Neutrophil (primary cell): ENCODE data around the gene SAP25.

Experiments
- H3K27ac ChIP-seq: fragments of 200-600 bp; sonication (generic); 2 replicates; pipeline ENCODE4 v1.5.1; 2016; ENCODE audit warnings: mild to moderate bottlenecking, moderate library complexity
- H3K27me3 ChIP-seq: fragments of 200-600 bp; sonication (generic); 2 replicates; pipeline ENCODE4 v1.6.0; 2016; ENCODE audit warnings: mild to moderate bottlenecking
- H3K36me3 ChIP-seq: fragments of 200-600 bp; sonication (generic); 2 replicates; pipeline ENCODE4 v1.5.1; 2017
- H3K4me1 ChIP-seq, 2 experiments: fragments of 200-600 bp in 1 of 2; sonication (generic) in 1 of 2; 1 replicate in 1 of 2; 2 replicates in 1 of 2; pipeline versions ENCODE4 v1.5.1 to v1.6.1; 2013 to 2016; ENCODE audit warnings: low read depth in 1 of 2, low read length in 1 of 2, mild to moderate bottlenecking in 1 of 2, moderate library complexity in 1 of 2; ENCODE audit not compliant: control insufficient read depth in 1 of 2, insufficient read depth in 1 of 2
- H3K4me3 ChIP-seq, 2 experiments: fragments of 200-600 bp in 1 of 2; sonication (generic) in 1 of 2; 1 replicate in 1 of 2; 2 replicates in 1 of 2; pipeline ENCODE4 v1.5.1; 2013 to 2016; ENCODE audit warnings: low read depth in 1 of 2, low read length in 1 of 2, mild to moderate bottlenecking in 1 of 2, moderate library complexity in 1 of 2
- H3K9me3 ChIP-seq: fragments of 200-600 bp; sonication (generic); 2 replicates; pipeline ENCODE4 v1.5.1; 2016
- CTCF ChIP-seq: fragments of 200-600 bp; sonication (generic); IDR thresholded peaks from 2 replicates; pipeline ENCODE4 v1.5.1; 2016; ENCODE audit warnings: antibody characterized with exemption

SAP25 gene

GRCh38 chr7:100575746-100576383, 2.2 kb upstream of the SAP25 start:
- H3K27ac ChIP-seq: no peak overlapping the region
- peaks cover 99% of the 10 kb centered on the region for H3K36me3 ChIP-seq
- H3K27me3 ChIP-seq: peaks cover 25% of the 10 kb centered on the region
- TF ChIP-seq CTCF: no peak
- peaks cover 10 to 14% of the 10 kb centered on the region in 2 experiments for H3K4me1 ChIP-seq
- H3K9me3 ChIP-seq: no peaks in the 10 kb centered on the region
- no peak overlapping the region for H3K4me3 ChIP-seq

GRCh38 chr7:100575206-100575631, 1.5 kb upstream of the SAP25 start:
- Histone ChIP-seq H3K36me3 (peaks cover 92% of the 10 kb centered on the region), H3K4me1 (peaks cover 9 to 18% of the 10 kb centered on the region in 2 experiments), H3K27ac (no peak overlapping the region), H3K27me3 (peaks cover 31% of the 10 kb centered on the region), H3K9me3 (no peaks in the 10 kb centered on the region), H3K4me3 (no peak overlapping the region)
- TF ChIP-seq CTCF: no peak

GRCh38 chr7:100574362-100575205, 884 bp upstream of the SAP25 start:
- peaks cover 86% of the 10 kb centered on the region for H3K36me3 ChIP-seq
- H3K4me3 ChIP-seq: no peak overlapping the region
- no peaks in the 10 kb centered on the region for H3K9me3 ChIP-seq
- H3K27me3 ChIP-seq: peaks cover 38% of the 10 kb centered on the region
- peaks cover 12 to 23% of the 10 kb centered on the region in 2 experiments for H3K4me1 ChIP-seq
- no peak overlapping the region for H3K27ac ChIP-seq
- TF ChIP-seq CTCF: no peak

- no peak overlapping the region for H3K4me3 ChIP-seq
- H3K27me3 ChIP-seq: peaks cover 53% of the 10 kb centered on the region
- H3K9me3 ChIP-seq: no peaks in the 10 kb centered on the region
- TF ChIP-seq CTCF: no peak
- no peak overlapping the region for H3K27ac ChIP-seq
- peaks cover 14 to 25% of the 10 kb centered on the region in 2 experiments for H3K4me1 ChIP-seq
- peaks cover 71% of the 10 kb centered on the region for H3K36me3 ChIP-seq
Observed at GRCh38 chr7:100572949-100573675, 588 bp downstream of the SAP25 start.

- TF ChIP-seq CTCF: no peak
Observed at GRCh38 chr7:100572281-100572948, 1.3 kb downstream of the SAP25 start.

More at GRCh38 chr7:100572281-100572948, 1.3 kb downstream of the SAP25 start:
- H3K27ac ChIP-seq: no peak overlapping the region
- no peak overlapping the region for H3K4me3 ChIP-seq
- H3K36me3 ChIP-seq: peaks cover 64% of the 10 kb centered on the region
- no peaks in the 10 kb centered on the region for H3K9me3 ChIP-seq
- peaks cover 14 to 25% of the 10 kb centered on the region in 2 experiments for H3K4me1 ChIP-seq
- H3K27me3 ChIP-seq: peaks cover 58% of the 10 kb centered on the region
